IPS-11a (cell line): ENCODE data around the gene HDAC4.
"Not testable (repeated sequence)": the region's sequence is repeated elsewhere in the genome, so short reads cannot be mapped to it uniquely, and the experiment has no call there.

Source experiments
- H3K4me3 ChIP-seq: one replicate; pipeline ENCODE4 v1.5.1; 2013; ENCODE audit warnings: low read depth, low read length, control low read depth

HDAC4 gene

DNA sequence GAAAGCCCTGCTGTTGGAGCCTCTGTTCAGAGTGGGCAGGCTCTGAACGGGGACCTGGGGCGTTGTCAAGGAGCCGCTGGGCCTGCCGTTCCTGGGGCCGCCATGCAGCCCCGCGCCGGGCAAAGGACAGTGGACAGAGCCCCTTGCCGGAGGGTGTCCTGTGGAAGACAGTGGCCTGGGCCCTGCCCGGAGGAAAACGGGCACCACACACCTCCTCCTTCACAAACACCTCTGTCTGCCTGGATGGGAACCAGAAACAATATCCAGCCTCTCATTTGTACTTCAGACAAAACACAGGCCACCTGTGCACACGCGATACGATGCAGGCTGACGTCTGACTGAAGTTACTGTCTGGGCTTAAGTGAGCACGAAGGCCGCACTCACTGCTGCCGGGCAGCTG is 319.2 kb downstream of the HDAC4 start:
- no peak overlapping the region for H3K4me3 ChIP-seq

- H3K4me3 ChIP-seq: no peak overlapping the region
Measured at GRCh38 chr2:239081046-239081445, 319.8 kb downstream of the HDAC4 start.

DNA sequence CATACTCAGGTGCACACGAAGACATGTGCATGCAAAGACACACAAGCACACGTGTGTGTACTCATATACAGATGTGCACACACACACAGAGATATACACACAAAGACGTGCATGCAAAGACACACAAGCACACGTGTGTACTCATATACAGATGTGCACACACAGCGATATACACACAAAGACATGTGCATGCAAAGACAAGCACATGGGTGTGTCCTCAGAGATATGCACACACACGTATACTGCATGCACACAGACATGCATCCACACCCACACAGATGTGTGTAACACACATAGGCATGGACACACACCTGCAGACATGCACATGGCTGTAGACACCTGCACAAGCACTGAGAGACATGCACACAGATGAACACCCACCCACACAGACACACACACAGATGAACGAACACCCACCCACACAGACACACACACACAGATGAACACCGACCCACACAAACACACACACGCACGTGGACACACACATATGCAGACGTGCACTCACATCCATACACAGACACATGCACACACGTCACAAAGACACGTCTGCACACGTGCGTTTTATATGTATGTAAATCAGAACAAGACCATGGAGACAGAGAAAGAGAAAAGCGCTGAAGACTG is 321.0 kb downstream of the HDAC4 start:
- no peak overlapping the region for H3K4me3 ChIP-seq

DNA sequence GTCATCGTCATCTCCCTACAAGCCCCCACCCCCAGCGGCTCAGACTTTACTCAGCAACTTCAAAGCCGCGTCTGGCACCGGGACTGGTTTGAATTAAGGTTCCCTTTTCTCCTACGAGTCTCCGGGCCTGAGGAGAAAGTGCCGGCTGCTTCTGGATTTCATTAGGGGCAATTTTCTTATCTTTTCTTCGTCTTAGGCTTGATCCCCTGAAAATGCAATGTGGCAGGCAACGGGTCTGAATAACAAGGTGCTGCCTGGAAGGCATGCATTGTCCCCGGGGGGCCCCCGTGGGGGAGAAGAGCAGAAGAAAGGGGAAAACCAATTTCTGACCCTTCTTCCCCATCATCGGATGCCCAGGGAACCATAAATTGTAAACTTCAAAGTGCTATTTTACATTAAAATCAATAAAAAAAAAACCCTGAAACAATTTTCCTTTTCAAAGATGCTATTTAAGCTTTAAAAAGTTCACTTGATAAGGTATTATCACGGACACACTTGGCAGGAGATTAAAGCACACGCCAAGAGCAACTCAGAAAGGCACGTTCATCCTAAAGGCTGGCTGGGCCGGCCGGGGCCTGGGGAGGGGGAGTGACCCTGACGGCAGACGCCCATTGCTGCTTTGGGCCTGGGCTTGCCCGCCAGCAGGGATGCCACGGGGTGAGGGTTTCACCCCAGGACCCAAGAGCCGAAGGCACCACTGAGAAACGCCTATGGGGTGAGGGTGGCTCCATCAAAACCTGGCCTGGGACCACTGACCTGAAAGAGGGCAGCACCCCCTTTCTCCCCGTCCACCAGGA is 322.5 kb downstream of the HDAC4 start:
- H3K4me3 ChIP-seq: no peak overlapping the region

DNA sequence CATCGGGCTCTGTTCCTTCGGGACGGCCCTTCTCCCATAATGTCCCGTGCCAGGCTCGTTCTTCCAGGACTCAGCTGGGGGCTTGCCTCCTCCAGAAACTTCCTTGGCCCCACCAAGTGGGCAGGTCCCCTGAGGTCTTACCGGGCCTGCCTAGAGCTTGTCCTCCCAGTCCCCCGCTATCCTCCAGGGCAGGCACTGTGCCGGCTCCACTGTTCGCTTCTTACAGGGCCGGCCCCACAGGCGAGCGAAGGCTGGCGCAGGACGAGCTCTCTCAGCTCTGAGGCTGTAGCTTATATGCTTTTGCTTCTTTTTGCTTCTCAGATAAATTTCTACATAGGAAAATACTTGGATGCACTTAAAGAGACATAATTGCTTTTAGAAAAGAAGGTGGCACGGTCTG is 323.6 kb downstream of the HDAC4 start:
- no peak overlapping the region for H3K4me3 ChIP-seq

- H3K4me3 ChIP-seq: no peak overlapping the region
Measured at GRCh38 chr2:239075918-239076758, 324.7 kb downstream of the HDAC4 start.

DNA sequence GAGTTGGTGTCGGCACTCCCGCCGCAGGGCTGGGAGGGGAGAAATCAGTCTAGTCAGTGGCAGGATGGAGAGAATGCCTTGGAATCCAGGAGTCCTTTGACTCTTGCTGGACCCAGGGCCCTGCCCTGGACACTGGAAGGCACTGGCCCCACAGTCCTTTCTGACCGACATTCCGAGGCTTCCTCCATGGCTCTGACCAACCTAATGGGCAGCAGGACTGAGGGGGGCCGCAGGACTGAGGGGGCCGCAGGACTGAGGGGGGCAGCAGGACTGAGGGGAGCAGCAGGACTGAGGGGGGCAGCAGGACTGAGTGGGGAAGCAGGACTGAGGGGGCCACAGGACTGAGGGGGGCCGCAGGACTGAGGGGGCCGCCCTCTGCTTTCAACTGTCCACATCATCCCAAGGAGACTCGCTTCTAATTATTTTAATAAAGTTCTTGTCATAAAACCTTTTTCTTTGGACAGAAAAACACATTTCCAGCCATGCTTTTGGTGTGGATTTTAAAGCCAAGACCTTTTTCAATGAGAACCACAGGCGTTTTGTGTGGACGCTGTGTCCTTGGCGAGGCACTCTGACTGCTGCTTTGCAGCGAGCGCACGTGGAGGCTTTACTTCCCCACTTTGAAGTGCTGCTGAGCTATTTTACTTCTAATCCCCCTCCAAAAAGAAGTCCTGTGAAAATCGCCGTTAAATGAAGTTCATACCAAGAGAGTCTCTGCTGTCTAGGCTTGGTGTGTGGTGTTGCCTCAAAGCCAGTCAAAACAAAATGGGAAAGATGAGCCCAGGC is 326.9 kb downstream of the HDAC4 start:
- no peak overlapping the region for H3K4me3 ChIP-seq

- H3K4me3 ChIP-seq: no peak overlapping the region
Measured at GRCh38 chr2:239073270-239073669, 327.6 kb downstream of the HDAC4 start.

- H3K4me3 ChIP-seq: no peak overlapping the region
Measured at GRCh38 chr2:239072786-239073185, 328.0 kb downstream of the HDAC4 start.

- H3K4me3 ChIP-seq: no peak overlapping the region
Measured at GRCh38 chr2:239070466-239070865, 330.4 kb downstream of the HDAC4 start.

GRCh38 chr2:239069362-239070333 is 331.2 kb downstream of the HDAC4 start:
- H3K4me3 ChIP-seq: not testable (repeated sequence)

DNA sequence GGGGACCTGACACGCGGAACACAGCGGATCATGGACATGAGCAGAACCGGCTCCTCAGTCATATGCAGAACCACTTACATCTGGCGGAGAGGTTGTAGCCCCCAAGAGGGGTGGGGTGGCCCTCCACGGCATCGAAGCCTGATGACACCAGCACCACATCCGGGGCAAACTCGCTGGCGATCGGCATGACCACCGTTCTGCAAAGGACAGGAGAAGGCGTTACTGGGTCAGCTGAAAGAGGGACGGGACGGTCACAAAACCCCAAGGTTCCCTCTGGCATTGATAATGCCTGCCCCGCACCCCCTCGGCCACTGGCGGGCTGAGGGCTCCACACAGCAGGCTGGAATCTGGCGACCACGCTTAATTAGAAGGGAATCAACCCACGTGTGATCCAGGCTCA is 332.4 kb downstream of the HDAC4 start:
- no peak overlapping the region for H3K4me3 ChIP-seq

GRCh38 chr2:239067196-239067865 is 333.5 kb downstream of the HDAC4 start:
- H3K4me3 ChIP-seq: no peak overlapping the region

DNA sequence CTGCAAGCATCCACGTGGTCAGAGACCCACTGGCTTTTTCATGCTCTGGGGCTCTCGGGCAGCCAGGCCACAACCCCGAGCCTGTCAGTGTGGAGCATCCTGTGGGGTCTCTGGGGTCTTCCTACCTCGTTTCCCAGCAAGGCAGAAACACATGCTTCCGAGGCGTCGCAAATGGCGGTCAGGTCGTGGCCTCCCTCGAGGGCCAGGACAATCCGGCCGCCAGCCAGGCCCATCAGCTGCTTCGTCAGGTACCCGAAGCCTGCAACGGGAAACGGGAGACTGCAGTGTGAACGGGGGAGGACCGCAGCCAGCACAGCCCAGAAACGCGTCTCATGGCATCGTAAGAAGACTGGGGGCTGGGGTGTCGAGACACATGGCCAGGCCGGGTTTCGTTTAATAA is 334.2 kb downstream of the HDAC4 start:
- no peak overlapping the region for H3K4me3 ChIP-seq

DNA sequence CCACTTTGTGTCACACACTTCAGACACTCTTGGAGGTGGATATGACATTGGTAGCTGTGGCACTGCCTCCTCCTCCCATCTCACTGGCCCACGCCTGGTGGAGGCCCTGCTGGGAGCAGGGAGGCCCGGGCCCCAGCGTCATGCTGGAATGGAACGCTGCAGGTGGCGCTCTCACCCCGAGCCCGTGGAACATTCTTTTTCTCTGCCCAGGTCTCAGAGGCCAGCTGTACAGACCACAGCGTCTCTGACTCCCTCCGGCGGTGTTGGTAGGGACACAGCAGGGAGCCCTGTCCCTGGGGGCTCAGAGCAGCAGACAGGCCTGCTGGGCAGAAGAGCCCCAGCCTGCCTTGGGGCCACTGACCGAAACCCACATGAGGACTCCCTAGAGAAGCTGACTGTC is 334.9 kb downstream of the HDAC4 start:
- no peak overlapping the region for H3K4me3 ChIP-seq

- H3K4me3 ChIP-seq: no peak overlapping the region
Measured at GRCh38 chr2:239065537-239065936, 335.3 kb downstream of the HDAC4 start.

GRCh38 chr2:239064891-239065290 is 335.9 kb downstream of the HDAC4 start:
- H3K4me3 ChIP-seq: no peak overlapping the region

GRCh38 chr2:239064253-239064652 is 336.6 kb downstream of the HDAC4 start:
- H3K4me3 ChIP-seq: no peak overlapping the region

GRCh38 chr2:239062743-239063142 is 338.1 kb downstream of the HDAC4 start:
- no peak overlapping the region for H3K4me3 ChIP-seq
